CD4-positive, CD25-positive, alpha-beta regulatory T cell (primary cell): ENCODE results near the gene NIP7. TPM values are rescaled to one million over a fixed set of nuclear protein-coding genes. Genes with fewer than 3 reads are reported as not detected.
A peak's percentile ranks its signal among the peaks of the same experiment; 100 is the strongest.
"Not testable (repeated sequence)": the region's sequence is repeated elsewhere in the genome, so short reads cannot be mapped to it uniquely, and the experiment has no call there.

Source experiments
- ATAC-seq, 2 donors: fragments of 150-1000 bp; cut with Tn5 transposase; one replicate each; pipeline ENCODE4 v1.10.0; 2021; ENCODE audit warnings: low read depth in 2 of 2, moderate number of reproducible peaks in 2 of 2, moderate library complexity in 1 of 2
- DNase-seq, 3 donors: peaks; one replicate each; pipeline versions ENCODE4 v3.0.0 to v3.0.0-alpha.2; 2012 to 2022; ENCODE audit warnings: mixed read lengths in 1 of 3
- H3K27ac ChIP-seq: one replicate; pipeline ENCODE4 v1.7.0; 2013; ENCODE audit warnings: mild to moderate bottlenecking, low read length; ENCODE audit not compliant: insufficient read depth, poor library complexity, severe bottlenecking
- H3K27me3 ChIP-seq: one replicate; pipeline ENCODE4 v1.7.0; 2013; ENCODE audit warnings: low read length; ENCODE audit not compliant: control insufficient read depth, insufficient read depth
- H3K36me3 ChIP-seq: one replicate; pipeline ENCODE4 v1.7.0; 2013; ENCODE audit warnings: mild to moderate bottlenecking, low read length, moderate library complexity; ENCODE audit not compliant: control insufficient read depth, insufficient read depth
- H3K4me1 ChIP-seq: 2 replicates; pipeline ENCODE4 v1.7.0; 2013; ENCODE audit warnings: mild to moderate bottlenecking, low read length; ENCODE audit not compliant: insufficient read depth, control insufficient read depth, poor library complexity, severe bottlenecking
- H3K4me3 ChIP-seq: one replicate; pipeline ENCODE4 v1.7.0; 2013; ENCODE audit warnings: low read depth, mild to moderate bottlenecking, low read length, moderate library complexity
- H3K9me3 ChIP-seq, 2 experiments: 1 replicate in 1 of 2; 2 replicates in 1 of 2; pipeline ENCODE4 v1.7.0; 2013; ENCODE audit warnings: low read length in 2 of 2, mild to moderate bottlenecking in 1 of 2, moderate library complexity in 1 of 2; ENCODE audit not compliant: control insufficient read depth in 2 of 2
- H3K27ac Mint-ChIP-seq, 3 donors: one replicate each; pipeline ENCODE4 v1.8.0; 2020 to 2022; ENCODE audit warnings: mild to moderate bottlenecking in 3 of 3, mixed read lengths in 3 of 3, moderate library complexity in 2 of 3
- H3K27me3 Mint-ChIP-seq: one replicate; pipeline ENCODE4 v1.8.0; 2022; ENCODE audit warnings: mild to moderate bottlenecking, mixed read lengths
- H3K36me3 Mint-ChIP-seq: one replicate; pipeline ENCODE4 v1.8.0; 2020; ENCODE audit warnings: mixed read lengths
- H3K4me1 Mint-ChIP-seq, 4 donors: one replicate each; pipeline ENCODE4 v1.8.0; 2020 to 2022; ENCODE audit warnings: mixed read lengths in 4 of 4, mild to moderate bottlenecking in 1 of 4
- H3K4me3 Mint-ChIP-seq, 4 donors: one replicate each; pipeline ENCODE4 v1.8.0; 2020 to 2022; ENCODE audit warnings: mild to moderate bottlenecking in 4 of 4, mixed read lengths in 4 of 4, moderate library complexity in 3 of 4
- H3K9me3 Mint-ChIP-seq, 7 donors: one replicate each; pipeline ENCODE4 v1.8.0; 2020 to 2022; ENCODE audit warnings: mixed read lengths in 7 of 7, mild to moderate bottlenecking in 3 of 7, moderate library complexity in 2 of 7
- polyA plus RNA-seq, 4 donors: library from polyadenylated mRNA; unstranded; fragments of 300-500 nt; fragmentation: Illumina TruSeq; gene quantifications; one replicate each; pipeline ENCODE4 v1.2.3, GENCODE V29; 2021
- total RNA-seq: library from RNA; stranded (reverse); gene quantifications from one replicate; pipeline ENCODE4 v1.2.3, GENCODE V29; 2022

NIP7 gene
- total and polyA plus RNA-seq, 5 donors from 2014 or later, result 22.2 to 31.4 (median 24.3) TPM

GRCh38 chr16:69348222-69348621 is 8.7 kb downstream of the NIP7 start:
- peaks cover 10% of the 10 kb centered on the region for H3K36me3 Mint-ChIP-seq
- no peak overlapping the region for H3K4me3 Mint-ChIP-seq
- no peaks in the 10 kb centered on the region for H3K4me1 ChIP-seq
- no peak overlapping the region for H3K27ac ChIP-seq
- DNase-seq (no peak), ATAC-seq (no peak)
- no peak overlapping the region for H3K4me3 ChIP-seq
- H3K27me3 ChIP-seq, result no peaks in the 10 kb centered on the region
- H3K9me3 Mint-ChIP-seq, result no peaks in the 10 kb centered on the region
- no peak overlapping the region for H3K27ac Mint-ChIP-seq
- H3K4me1 Mint-ChIP-seq, result peaks cover 0 to 4% (median 2%) of the 10 kb centered on the region in 4 donors
- H3K36me3 ChIP-seq, result peaks cover 20% of the 10 kb centered on the region
- H3K9me3 ChIP-seq, result no peaks in the 10 kb centered on the region
- no peaks in the 10 kb centered on the region for H3K27me3 Mint-ChIP-seq

DNA sequence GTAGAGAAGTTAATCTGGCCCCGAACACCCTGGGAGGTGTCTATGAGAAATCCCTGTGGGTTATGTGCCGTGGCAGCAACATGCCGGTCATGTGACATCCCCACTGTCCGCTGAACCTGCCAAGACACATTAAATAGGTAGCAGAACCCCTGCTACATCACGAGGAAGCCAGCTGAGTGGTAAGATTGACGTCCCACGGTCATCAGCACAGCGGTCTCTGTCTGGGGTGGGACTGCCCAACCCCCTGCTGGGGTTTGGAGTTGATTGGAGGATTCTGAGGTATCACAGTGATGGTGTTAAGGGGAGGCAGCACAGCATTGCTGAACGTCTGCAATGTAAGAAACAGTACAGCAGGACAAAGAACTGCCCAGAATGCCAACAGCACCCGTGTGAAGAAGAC is 10.0 kb downstream of the NIP7 start:
- H3K27ac ChIP-seq, result no peak overlapping the region
- Mint-ChIP-seq H3K4me1 (peaks cover 0 to 4% (median 0%) of the 10 kb centered on the region in 4 donors), H3K27me3 (no peaks in the 10 kb centered on the region), H3K27ac (peak overlapping the region in 1 of 3 donors; percentile 26), H3K36me3 (peaks cover 8% of the 10 kb centered on the region), H3K4me3 (no peak overlapping the region), H3K9me3 (no peaks in the 10 kb centered on the region)
- ATAC-seq, result no peak
- no peaks in the 10 kb centered on the region for H3K9me3 ChIP-seq
- no peak overlapping the region for H3K4me3 ChIP-seq
- H3K27me3 ChIP-seq, result no peaks in the 10 kb centered on the region
- H3K4me1 ChIP-seq, result no peaks in the 10 kb centered on the region
- H3K36me3 ChIP-seq, result peaks cover 15% of the 10 kb centered on the region
- DNase-seq, result no peak

DNA sequence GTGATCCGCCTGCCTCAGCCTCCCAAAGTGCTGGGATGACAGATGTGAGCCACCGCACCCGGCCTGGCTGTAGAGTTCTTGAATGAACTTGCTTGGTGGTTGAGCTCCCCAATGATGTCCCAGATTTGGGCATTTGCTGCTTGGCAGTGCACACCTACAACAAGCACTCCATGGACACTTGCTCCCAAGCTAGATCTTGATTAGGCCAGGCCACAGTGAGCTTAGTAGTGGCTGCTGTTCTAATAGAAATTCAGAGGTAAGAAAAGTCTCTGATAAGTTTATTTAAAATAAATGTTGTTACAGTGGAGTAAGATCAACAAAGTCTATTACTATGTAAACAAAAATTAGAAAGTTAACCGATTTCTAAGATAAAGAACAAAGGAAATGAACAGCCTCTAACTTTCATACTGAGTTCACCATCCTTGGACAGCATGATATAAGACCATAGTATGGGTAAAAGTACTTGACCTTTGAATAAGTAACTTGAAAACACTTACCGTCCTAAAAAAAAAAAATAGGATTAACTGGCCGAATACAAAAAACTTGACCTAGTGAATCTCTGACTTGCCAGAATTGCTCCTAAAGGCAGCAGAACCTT is 11.1 kb downstream of the NIP7 start:
- H3K9me3 ChIP-seq, result no peaks in the 10 kb centered on the region
- Mint-ChIP-seq H3K9me3 (no peaks in the 10 kb centered on the region), H3K4me3 (no peak overlapping the region), H3K36me3 (peaks cover 12% of the 10 kb centered on the region), H3K27ac (no peak overlapping the region), H3K27me3 (no peaks in the 10 kb centered on the region), H3K4me1 (peaks cover 0 to 4% (median 0%) of the 10 kb centered on the region in 4 donors)
- no peaks in the 10 kb centered on the region for H3K27me3 ChIP-seq
- DNase-seq (no peak), ATAC-seq (no peak)
- H3K4me3 ChIP-seq, result no peak overlapping the region
- H3K36me3 ChIP-seq, result peaks cover 21% of the 10 kb centered on the region
- H3K27ac ChIP-seq, result no peak overlapping the region
- H3K4me1 ChIP-seq, result no peaks in the 10 kb centered on the region

GRCh38 chr16:69351309-69352027 is 11.9 kb downstream of the NIP7 start, which contains the start of gene TMED6:
TSS of gene TMED6 (minus strand) at chr16:69351786. CDS start at chr16:69351753, 33 bp downstream.
- Histone ChIP-seq H3K9me3 (no peaks in the 10 kb centered on the region), H3K27me3 (no peaks in the 10 kb centered on the region), H3K36me3 (peaks cover 28% of the 10 kb centered on the region), H3K27ac (no peak within 1 kb of the TSS), H3K4me1 (no peaks in the 10 kb centered on the region), H3K4me3 (no peak within 1 kb of the TSS)
- Mint-ChIP-seq H3K4me1 (peaks cover 0 to 4% (median 0%) of the 10 kb centered on the region in 4 donors), H3K27ac (no peak within 1 kb of the TSS), H3K9me3 (no peaks in the 10 kb centered on the region), H3K4me3 (no peak within 1 kb of the TSS), H3K36me3 (peaks cover 19% of the 10 kb centered on the region), H3K27me3 (no peaks in the 10 kb centered on the region)
- no peak for DNase-seq
- no peak for ATAC-seq

GRCh38 chr16:69360070-69360469 is 20.5 kb downstream of the NIP7 start:
- not testable (repeated sequence) for H3K4me3 Mint-ChIP-seq, H3K27ac Mint-ChIP-seq

DNA sequence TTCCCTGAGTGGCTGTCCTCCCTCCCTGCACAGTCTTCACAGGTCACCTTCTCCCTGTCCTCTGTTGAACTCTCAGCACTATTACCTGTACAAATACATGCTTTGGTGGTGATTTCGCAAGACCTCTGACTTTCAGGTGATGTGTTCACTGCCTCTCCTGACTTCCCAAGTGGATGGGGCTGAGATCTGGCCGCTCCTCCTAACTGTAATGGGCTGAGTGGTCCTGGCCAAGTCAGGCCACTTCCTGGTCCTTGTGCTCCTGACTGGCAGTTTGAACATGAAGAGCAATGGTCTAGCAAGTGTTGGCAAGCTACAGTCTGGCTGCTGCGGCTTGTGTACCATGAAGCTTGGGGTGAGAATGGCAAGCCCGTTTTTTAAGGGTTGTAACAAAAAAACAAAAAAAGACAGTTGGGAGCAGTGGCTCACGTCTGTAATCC is 23.7 kb downstream of the NIP7 start:
- no peaks in the 10 kb centered on the region for H3K27me3 ChIP-seq
- no peaks in the 10 kb centered on the region for H3K4me1 ChIP-seq
- H3K9me3 Mint-ChIP-seq, result no peaks in the 10 kb centered on the region
- H3K36me3 Mint-ChIP-seq, result peaks cover 38% of the 10 kb centered on the region
- H3K27ac ChIP-seq, result no peak overlapping the region
- H3K36me3 ChIP-seq, result peaks cover 56% of the 10 kb centered on the region
- H3K4me3 ChIP-seq, result no peak overlapping the region
- no peak for ATAC-seq
- H3K4me1 Mint-ChIP-seq, result peaks cover 0 to 20% (median 12%) of the 10 kb centered on the region in 4 donors
- no peak for DNase-seq
- H3K27me3 Mint-ChIP-seq, result no peaks in the 10 kb centered on the region
- no peak overlapping the region for H3K4me3 Mint-ChIP-seq
- H3K9me3 ChIP-seq, result no peaks in the 10 kb centered on the region
- peak overlapping the region in 2 of 3 donors; percentile 17 to 73 for H3K27ac Mint-ChIP-seq

More at GRCh38 chr16:69360070-69360469, 20.5 kb downstream of the NIP7 start:
- DNase-seq, H3K4me1 ChIP-seq, ATAC-seq, H3K27me3 Mint-ChIP-seq, H3K9me3 Mint-ChIP-seq, H3K9me3 ChIP-seq, H3K27ac ChIP-seq, H3K27me3 ChIP-seq, H3K4me3 ChIP-seq: not testable (repeated sequence)
- Mint-ChIP-seq H3K4me1 (peaks cover 0 to 16% (median 9%) of the 10 kb centered on the region in 4 donors), H3K36me3 (peaks cover 36% of the 10 kb centered on the region)
- peaks cover 49% of the 10 kb centered on the region for H3K36me3 ChIP-seq

GRCh38 chr16:69364088-69364487 is 24.5 kb downstream of the NIP7 start:
- Mint-ChIP-seq H3K27me3 (no peaks in the 10 kb centered on the region), H3K9me3 (no peaks in the 10 kb centered on the region), H3K4me1 (peaks cover 0 to 20% (median 12%) of the 10 kb centered on the region in 4 donors), H3K4me3 (no peak overlapping the region), H3K36me3 (peaks cover 42% of the 10 kb centered on the region), H3K27ac (no peak overlapping the region)
- H3K4me3 ChIP-seq, result no peak overlapping the region
- H3K36me3 ChIP-seq, result peaks cover 61% of the 10 kb centered on the region
- H3K27me3 ChIP-seq, result no peaks in the 10 kb centered on the region
- DNase-seq (no peak), ATAC-seq (no peak)
- no peaks in the 10 kb centered on the region for H3K4me1 ChIP-seq
- H3K9me3 ChIP-seq, result no peaks in the 10 kb centered on the region
- no peak overlapping the region for H3K27ac ChIP-seq
